ENCODE measurements around the gene TUBB1.

Gene TUBB1

GRCh38 chr20:59044796-59045195, 25.6 kb downstream of the TUBB1 start:
- no peak for DNase-seq

GRCh38 chr20:59046862-59047261, 27.6 kb downstream of the TUBB1 start:
- DNase-seq, result no peak

- DNase-seq, result no peak
Observed at GRCh38 chr20:59047938-59048680, 28.9 kb downstream of the TUBB1 start.

- no peak for DNase-seq
Observed at GRCh38 chr20:59048681-59049030, 29.4 kb downstream of the TUBB1 start.

GRCh38 chr20:59050437-59050836, 31.2 kb downstream of the TUBB1 start:
- DNase-seq, result no peak

GRCh38 chr20:59051666-59052185, 32.5 kb downstream of the TUBB1 start:
- no peak for DNase-seq

- no peak for DNase-seq
Observed at GRCh38 chr20:59055302-59055701, 36.1 kb downstream of the TUBB1 start.

GRCh38 chr20:59062081-59062480, 42.9 kb downstream of the TUBB1 start:
- peak in 1 of 2 experiments; percentile 23 for DNase-seq

- DNase-seq, result peak in 1 of 2 experiments; percentile 29
Observed at GRCh38 chr20:59063358-59064213, 44.4 kb downstream of the TUBB1 start.

GRCh38 chr20:59064214-59064722, 45.0 kb downstream of the TUBB1 start:
- DNase-seq, result peak in 1 of 2 experiments; percentile 68

- no peak for DNase-seq
Observed at GRCh38 chr20:59068534-59068933, 49.3 kb downstream of the TUBB1 start.

GRCh38 chr20:59069026-59069425, 49.8 kb downstream of the TUBB1 start:
- no peak for DNase-seq

- no peak for DNase-seq
Observed at GRCh38 chr20:59071216-59071615, 52.0 kb downstream of the TUBB1 start.

- no peak for DNase-seq
Observed at GRCh38 chr20:59073582-59073981, 54.4 kb downstream of the TUBB1 start.

- no peak for DNase-seq
Observed at GRCh38 chr20:59074456-59074855, 55.2 kb downstream of the TUBB1 start.

- DNase-seq, result no peak
Observed at GRCh38 chr20:59075934-59076508, 56.8 kb downstream of the TUBB1 start.

Measured in NCI-H2081 (cell line).